HFFc6 (cell line): Measurements from ENCODE around the gene RPS6KA5. TPM values are rescaled to one million over a fixed set of nuclear protein-coding genes. Genes with fewer than 3 reads are reported as not detected.

Source experiments
- DNase-seq: peaks from one replicate; pipeline ENCODE4 v3.0.0-alpha.2; 2018
- H3K27ac Mint-ChIP-seq: 2 replicates; pipeline ENCODE4 v1.8.0; 2020; ENCODE audit warnings: mild to moderate bottlenecking, mixed read lengths
- H3K27me3 Mint-ChIP-seq: 2 replicates; pipeline ENCODE4 v1.8.0; 2021; ENCODE audit warnings: mild to moderate bottlenecking, moderate library complexity, mixed read lengths; ENCODE audit not compliant: insufficient read depth
- H3K36me3 Mint-ChIP-seq: 2 replicates; pipeline ENCODE4 v1.8.0; 2021; ENCODE audit warnings: low read depth, mixed read lengths
- H3K4me1 Mint-ChIP-seq: 2 replicates; pipeline ENCODE4 v1.8.0; 2020; ENCODE audit warnings: low read depth, mixed read lengths
- H3K4me3 Mint-ChIP-seq: 2 replicates; pipeline ENCODE4 v1.8.0; 2020; ENCODE audit warnings: mild to moderate bottlenecking, moderate library complexity, mixed read lengths
- H3K9me3 Mint-ChIP-seq: 2 replicates; pipeline ENCODE4 v1.8.0; 2020; ENCODE audit warnings: mild to moderate bottlenecking, mixed read lengths
- CTCF ChIP-seq: fragments of 200-600 bp; sonication (generic); IDR thresholded peaks from 2 replicates; pipeline ENCODE4 v1.5.0; 2021; ENCODE audit warnings: antibody characterized with exemption, mild to moderate bottlenecking
- total RNA-seq, 6 experiments: library from RNA; stranded (reverse); fragmentation: NEBNext Ultra II Directional; extraction: Animal tissue kit (Norgen Biotek cat#: 25700); gene quantifications; 2 replicates in 1 of 6; 3 replicates in 5 of 6; pipeline ENCODE4 v1.2.3, GENCODE V29; 2021

RPS6KA5 gene
- total RNA-seq, 6 experiments from 2014 or later, result 0.36 to 0.91 (median 0.48) TPM

- no peaks in the 10 kb centered on the region for H3K4me1 Mint-ChIP-seq
- no peak overlapping the region for H3K4me3 Mint-ChIP-seq
- no peaks in the 10 kb centered on the region for H3K36me3 Mint-ChIP-seq
- no peak for TF ChIP-seq CTCF
- no peak for DNase-seq
- peaks cover 7% of the 10 kb centered on the region; the same call in 1 of the 2 replicates for H3K27me3 Mint-ChIP-seq
- no peaks in the 10 kb centered on the region for H3K9me3 Mint-ChIP-seq
- no peak overlapping the region for H3K27ac Mint-ChIP-seq
Measured at GRCh38 chr14:90905531-90905930, 154.9 kb downstream of the RPS6KA5 start.

- no peaks in the 10 kb centered on the region for H3K36me3 Mint-ChIP-seq
- DNase-seq, result peak; percentile 47
- TF ChIP-seq CTCF, result peak; percentile 81
- peaks cover 5% of the 10 kb centered on the region for H3K27me3 Mint-ChIP-seq
- H3K27ac Mint-ChIP-seq, result no peak overlapping the region
- no peaks in the 10 kb centered on the region for H3K9me3 Mint-ChIP-seq
- no peak overlapping the region for H3K4me3 Mint-ChIP-seq
- no peaks in the 10 kb centered on the region for H3K4me1 Mint-ChIP-seq
Measured at GRCh38 chr14:90903101-90903500, 157.3 kb downstream of the RPS6KA5 start.

- Mint-ChIP-seq H3K9me3 (no peaks in the 10 kb centered on the region), H3K36me3 (no peaks in the 10 kb centered on the region), H3K27ac (no peak overlapping the region), H3K27me3 (peaks cover 5% of the 10 kb centered on the region), H3K4me3 (no peak overlapping the region), H3K4me1 (no peaks in the 10 kb centered on the region)
- peak; percentile 65 for TF ChIP-seq CTCF
- DNase-seq, result no peak
Measured at GRCh38 chr14:90900476-90901083, 159.9 kb downstream of the RPS6KA5 start.

- Mint-ChIP-seq H3K27ac (no peak overlapping the region), H3K4me3 (no peak overlapping the region), H3K27me3 (peaks cover 6% of the 10 kb centered on the region), H3K9me3 (no peaks in the 10 kb centered on the region), H3K4me1 (no peaks in the 10 kb centered on the region), H3K36me3 (no peaks in the 10 kb centered on the region)
- no peak for DNase-seq
- no peak for TF ChIP-seq CTCF
Measured at GRCh38 chr14:90897022-90897421, 163.4 kb downstream of the RPS6KA5 start.

GRCh38 chr14:90894241-90894640 is 166.2 kb downstream of the RPS6KA5 start:
- Mint-ChIP-seq H3K27me3 (peaks cover 2% of the 10 kb centered on the region), H3K36me3 (no peaks in the 10 kb centered on the region), H3K4me3 (no peak overlapping the region), H3K27ac (no peak overlapping the region), H3K4me1 (no peaks in the 10 kb centered on the region), H3K9me3 (no peaks in the 10 kb centered on the region)
- DNase-seq, result no peak
- TF ChIP-seq CTCF, result no peak

- Mint-ChIP-seq H3K27me3 (peaks cover 1% of the 10 kb centered on the region), H3K4me1 (no peaks in the 10 kb centered on the region), H3K36me3 (no peaks in the 10 kb centered on the region), H3K4me3 (no peak overlapping the region), H3K27ac (no peak overlapping the region), H3K9me3 (no peaks in the 10 kb centered on the region)
- no peak for TF ChIP-seq CTCF
- DNase-seq, result no peak
Measured at GRCh38 chr14:90893510-90893909, 166.9 kb downstream of the RPS6KA5 start.
